ENCODE results near the gene MRTFA.

GRCh38 chr22:40498420-40499208 is 137.9 kb downstream of the MRTFA start:
- TF ChIP-seq, protein P1, sequence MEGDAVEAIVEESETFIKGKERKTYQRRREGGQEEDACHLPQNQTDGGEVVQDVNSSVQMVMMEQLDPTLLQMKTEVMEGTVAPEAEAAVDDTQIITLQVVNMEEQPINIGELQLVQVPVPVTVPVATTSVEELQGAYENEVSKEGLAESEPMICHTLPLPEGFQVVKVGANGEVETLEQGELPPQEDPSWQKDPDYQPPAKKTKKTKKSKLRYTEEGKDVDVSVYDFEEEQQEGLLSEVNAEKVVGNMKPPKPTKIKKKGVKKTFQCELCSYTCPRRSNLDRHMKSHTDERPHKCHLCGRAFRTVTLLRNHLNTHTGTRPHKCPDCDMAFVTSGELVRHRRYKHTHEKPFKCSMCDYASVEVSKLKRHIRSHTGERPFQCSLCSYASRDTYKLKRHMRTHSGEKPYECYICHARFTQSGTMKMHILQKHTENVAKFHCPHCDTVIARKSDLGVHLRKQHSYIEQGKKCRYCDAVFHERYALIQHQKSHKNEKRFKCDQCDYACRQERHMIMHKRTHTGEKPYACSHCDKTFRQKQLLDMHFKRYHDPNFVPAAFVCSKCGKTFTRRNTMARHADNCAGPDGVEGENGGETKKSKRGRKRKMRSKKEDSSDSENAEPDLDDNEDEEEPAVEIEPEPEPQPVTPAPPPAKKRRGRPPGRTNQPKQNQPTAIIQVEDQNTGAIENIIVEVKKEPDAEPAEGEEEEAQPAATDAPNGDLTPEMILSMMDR (IDR thresholded peaks at IDR 0.05 in 8 of 11, conservative IDR thresholded peaks at IDR 0.05 in 3 of 11), result no peak
- no peak for TF ChIP-seq POLR2A (IDR thresholded peaks at IDR 0.05)
- TF ChIP-seq POLR2AphosphoS5 (IDR thresholded peaks at IDR 0.05), result no peak
